HEK293T (cell line): ENCODE data around the gene ARL8A.

Experiments
- ARNT ChIP-seq: fragments of 450-650 bp; IDR thresholded peaks from 2 replicates; pipeline ENCODE4 v1.6.1; 2017; ENCODE audit warnings: mild to moderate bottlenecking
- ELF4 ChIP-seq: fragments of 450-650 bp; IDR thresholded peaks from 2 replicates; pipeline ENCODE4 v1.6.1; 2017; ENCODE audit warnings: antibody characterized with exemption
- FOXM1 ChIP-seq: fragments of 450-650 bp; IDR thresholded peaks from 2 replicates; pipeline ENCODE4 v1.6.1; 2017; ENCODE audit warnings: mild to moderate bottlenecking, borderline replicate concordance
- PKNOX1 ChIP-seq: fragments of 450-650 bp; IDR thresholded peaks from 2 replicates; pipeline ENCODE4 v1.6.1; 2016
- SP1 ChIP-seq: fragments of 450-650 bp; IDR thresholded peaks from 2 replicates; pipeline ENCODE4 v1.6.1; 2017
- SUZ12 ChIP-seq: fragments of 450-650 bp; IDR thresholded peaks from 2 replicates; pipeline ENCODE4 v1.6.1; 2016; ENCODE audit warnings: mild to moderate bottlenecking
- TARDBP ChIP-seq: fragments of 450-650 bp; IDR thresholded peaks from 2 replicates; pipeline ENCODE4 v1.6.1; 2016
- ZNF384 ChIP-seq: fragments of 450-650 bp; IDR thresholded peaks from 2 replicates; pipeline ENCODE4 v1.6.1; 2016

- TF ChIP-seq SUZ12 (no peak), TARDBP (no peak), FOXM1 (no peak), ZNF384 (no peak), ARNT (no peak), ELF4 (no peak), SP1 (no peak), PKNOX1 (no peak)
Observed at GRCh38 chr1:202107801-202108731, 36.5 kb downstream of the ARL8A start.
